HG03432 (cell line): ENCODE results near the gene TRIM9.
A peak's percentile ranks its signal among the peaks of the same experiment; 100 is the strongest.
"Not testable (repeated sequence)": the region's sequence is repeated elsewhere in the genome, so short reads cannot be mapped to it uniquely, and the experiment has no call there.

Experiments used
- ATAC-seq: cut with Tn5 transposase; IDR thresholded peaks from one replicate; pipeline ENCODE4 v1.9.1; 2021; ENCODE audit warnings: mild to moderate bottlenecking, moderate library complexity; ENCODE audit not compliant: unreplicated experiment

TRIM9 gene

GRCh38 chr14:50967790-50968189, 127.1 kb downstream of the TRIM9 start:
- no peak for ATAC-seq

GRCh38 chr14:50967103-50967502, 127.8 kb downstream of the TRIM9 start:
- ATAC-seq, result no peak

- ATAC-seq, result no peak
Measured at GRCh38 chr14:50964683-50965390, 130.1 kb downstream of the TRIM9 start.

GRCh38 chr14:50963919-50964318, 131.0 kb downstream of the TRIM9 start:
- no peak for ATAC-seq

- ATAC-seq, result no peak
Measured at GRCh38 chr14:50961605-50962221, 133.2 kb downstream of the TRIM9 start.

- no peak for ATAC-seq
Measured at GRCh38 chr14:50957296-50957695, 137.6 kb downstream of the TRIM9 start.

GRCh38 chr14:50956421-50956820, 138.5 kb downstream of the TRIM9 start:
- ATAC-seq, result not testable (repeated sequence)

- ATAC-seq, result no peak
Measured at GRCh38 chr14:50955373-50956043, 139.4 kb downstream of the TRIM9 start.

- ATAC-seq, result no peak
Measured at GRCh38 chr14:50954811-50955372, 140.0 kb downstream of the TRIM9 start.

- ATAC-seq, result no peak
Measured at GRCh38 chr14:50953502-50953901, 141.4 kb downstream of the TRIM9 start.

GRCh38 chr14:50951032-50951431, 143.9 kb downstream of the TRIM9 start:
- no peak for ATAC-seq

GRCh38 chr14:50948205-50948604, 146.7 kb downstream of the TRIM9 start:
- ATAC-seq, result no peak

- ATAC-seq, result no peak
Measured at GRCh38 chr14:50947446-50947845, 147.5 kb downstream of the TRIM9 start.

GRCh38 chr14:50946234-50946935, 148.5 kb downstream of the TRIM9 start:
- no peak for ATAC-seq

- no peak for ATAC-seq
Measured at GRCh38 chr14:50944647-50945413, 150.1 kb downstream of the TRIM9 start.

- ATAC-seq, result peak; percentile 74
Measured at GRCh38 chr14:50943943-50944646, 150.8 kb downstream of the TRIM9 start, which contains the start of gene PYGL. Gene PYGL (minus strand): TSS chr14:50944483. CDS start chr14:50944403, 80 bp downstream.

- no peak for ATAC-seq
Measured at GRCh38 chr14:50943261-50943942, 151.5 kb downstream of the TRIM9 start.

GRCh38 chr14:50941638-50942037, 153.3 kb downstream of the TRIM9 start:
- not testable (repeated sequence) for ATAC-seq

- no peak for ATAC-seq
Measured at GRCh38 chr14:50941151-50941550, 153.8 kb downstream of the TRIM9 start.
